ENCODE measurements around the gene GPR153. TPM values are rescaled to one million over a fixed set of nuclear protein-coding genes. Genes with fewer than 3 reads are reported as not detected.

The GPR153 gene
- total and polyA plus RNA-seq, 2 of the 8 experiments (the other 6 are each of a cell fraction or from before 2014, with no cell fraction given), result 5.7 to 8.1 TPM

- Histone ChIP-seq H3K9me3 (ENCODE audit: insufficient read depth in 2 of 2, low read depth in 1 of 2, low read length in 1 of 2) (no peaks in the 10 kb centered on the region), H3K79me1 (ENCODE audit: low read depth, low read length) (no peaks in the 10 kb centered on the region), H3K18ac (ENCODE audit: extremely low read depth, low read length) (peak overlapping the region; percentile 60; the same call in 1 of the 2 replicates), H3K4ac (replicated peaks; ENCODE audit: insufficient read length, low read depth, low read length) (no peak overlapping the region), H3K27me3 (replicated peaks in 1 of 4; ENCODE audit: control insufficient read depth in 3 of 4, extremely low read depth in 1 of 4, insufficient read depth in 3 of 4, low read length in 3 of 4) (peaks cover 18 to 48% (median 37%) of the 10 kb centered on the region in 4 experiments), H2BK12ac (ENCODE audit: low read depth, low read length) (no peak overlapping the region; the same call in 1 of the 2 replicates), H2AK5ac (ENCODE audit: low read depth, low read length) (no peak overlapping the region), H3K23ac (ENCODE audit: insufficient read length) (no peak overlapping the region), H2BK15ac (ENCODE audit: low read length) (peak overlapping the region; percentile 4; the same call in 1 of the 2 replicates), H2BK120ac (replicated peaks; ENCODE audit: low read depth, low read length) (no peak overlapping the region), H3K4me2 (ENCODE audit: insufficient read depth in 1 of 2, low read depth in 2 of 2, low read length in 2 of 2) (peak overlapping the region; percentile 18 to 92), H4K91ac (replicated peaks; ENCODE audit: insufficient read length, low read length) (no peak overlapping the region), H2BK20ac (ENCODE audit: low read length) (no peak overlapping the region), H3K36me3 (ENCODE audit: control insufficient read depth in 2 of 4, insufficient read depth in 4 of 4, low read length in 3 of 4) (no peaks in the 10 kb centered on the region), H4K8ac (ENCODE audit: extremely low read depth, insufficient read depth, low read length) (no peak overlapping the region), H3K56ac (replicated peaks; ENCODE audit: insufficient read length, low read depth, low read length) (no peak overlapping the region), H3K23me2 (ENCODE audit: low read depth, low read length) (peaks cover 23% of the 10 kb centered on the region; the same call in 1 of the 2 replicates), H2AFZ (ENCODE audit: low read length) (no peak overlapping the region), H3K27ac (ENCODE audit: low read depth, low read length) (no peak overlapping the region), H3K9ac (replicated peaks in 1 of 4; ENCODE audit: extremely low read depth in 1 of 4, low read depth in 3 of 4, low read length in 3 of 4) (no peak overlapping the region), H3K4me3 (ENCODE audit: extremely low read depth in 1 of 4, insufficient read depth in 2 of 4, low read depth in 3 of 4, low read length in 4 of 4) (peak overlapping the region; percentile 59 to 91 (median 80)), H3K14ac (ENCODE audit: insufficient read length) (no peak overlapping the region), H3K79me2 (ENCODE audit: control insufficient read depth in 1 of 2, insufficient read depth in 2 of 2, low read length in 2 of 2) (no peaks in the 10 kb centered on the region; a peak in 1 of 4 replicates), H4K5ac (ENCODE audit: insufficient read length, low read depth, low read length) (no peak overlapping the region), H4K20me1 (replicated peaks in 1 of 2; ENCODE audit: control insufficient read depth in 1 of 2, insufficient read depth in 2 of 2, low read length in 2 of 2) (peaks cover 9 to 26% of the 10 kb centered on the region in 2 experiments), H2BK5ac (ENCODE audit: low read depth, low read length) (peak overlapping the region; percentile 56; the same call in 1 of the 2 replicates), H3K4me1 (replicated peaks in 1 of 4; ENCODE audit: control insufficient read depth in 3 of 4, insufficient read depth in 4 of 4, low read length in 3 of 4) (peaks cover 4 to 28% (median 21%) of the 10 kb centered on the region in 4 experiments)
- DNase-seq (ENCODE audit: low read depth in 1 of 2, low spot score in 2 of 2) (peak in 1 of 2 experiments; percentile 96), FAIRE-seq (no peak)
- ChIA-PET POLR2A (ENCODE audit: partially characterized antibody) (interaction anchor here (0.7 to 9.3 kb wide), 28 partner anchors 9 to 318 kb away, joined by 3 to 64 read pairs (median 3); partner anchors contain the start of genes GPR153, ICMT, RNF207 and RPL22), CTCF (ENCODE audit: partially characterized antibody) (interaction anchor here (0.6 to 19.1 kb wide), 59 partner anchors 9 to 1659 kb away, joined by 3 to 353 read pairs (median 4); partner anchors contain the start of genes ACOT7, GPR153, ICMT and RNF207)
- WGBS, 2 experiments (ENCODE audit: extremely low coverage in 1 of 2, insufficient coverage in 1 of 2, insufficient read length in 1 of 2, insufficient replicate concordance in 2 of 2, low coverage in 1 of 2, low lambda C conversion rate in 2 of 2, missing lambda C conversion rate in 1 of 2), result 17% methylated on average over 30 of the region's 30 CpGs; no CpG with 5 or more reads in 1 of the 2 experiments
- TF ChIP-seq RAD21 (IDR thresholded peaks at IDR 0.05 in 1 of 2, conservative IDR thresholded peaks at IDR 0.05 in 1 of 2; ENCODE audit: low read depth in 2 of 2, low read length in 2 of 2), result peak; percentile 93 to 94
- peak; percentile 15; the same call in 1 of the 2 replicates for TF ChIP-seq CHD2 (IDR thresholded peaks at IDR 0.05; ENCODE audit: low read length)
- no peak for TF ChIP-seq USF2 (IDR thresholded peaks at IDR 0.05; ENCODE audit: low read length)
- TF ChIP-seq GABPA (IDR thresholded peaks at IDR 0.05; ENCODE audit: borderline replicate concordance, insufficient read depth, low read length), result peak; percentile 74; the same call in 1 of the 2 replicates
- peak; percentile 78 for TF ChIP-seq TBP (IDR thresholded peaks at IDR 0.05; ENCODE audit: low read depth, low read length)
- TF ChIP-seq SIN3A (conservative IDR thresholded peaks at IDR 0.05 in 1 of 2, IDR thresholded peaks at IDR 0.05 in 1 of 2; ENCODE audit: low read depth in 1 of 2, low read length in 2 of 2), result 0 out of 4 replicates have a peak, but pooled peaks of 1 of the 2 experiments have one; percentile 16
- peak; percentile 46 for TF ChIP-seq TAF7 (optimal IDR thresholded peaks at IDR 0.05; ENCODE audit: borderline replicate concordance, low read depth, low read length)
These were observed 14.1 kb downstream of the GPR153 start for GRCh38 chr1:6246497-6247467.

Measured in H1 (cell line).